GM21515 (cell line): Measurements from ENCODE around the gene SEC24C.
A peak's percentile ranks its signal among the peaks of the same experiment; 100 is the strongest.
"Not testable (repeated sequence)": the region's sequence is repeated elsewhere in the genome, so short reads cannot be mapped to it uniquely, and the experiment has no call there.

Experiments used
- ATAC-seq: cut with Tn5 transposase; IDR thresholded peaks from one replicate; pipeline ENCODE4 v1.9.1; 2021; ENCODE audit not compliant: unreplicated experiment

SEC24C gene

DNA sequence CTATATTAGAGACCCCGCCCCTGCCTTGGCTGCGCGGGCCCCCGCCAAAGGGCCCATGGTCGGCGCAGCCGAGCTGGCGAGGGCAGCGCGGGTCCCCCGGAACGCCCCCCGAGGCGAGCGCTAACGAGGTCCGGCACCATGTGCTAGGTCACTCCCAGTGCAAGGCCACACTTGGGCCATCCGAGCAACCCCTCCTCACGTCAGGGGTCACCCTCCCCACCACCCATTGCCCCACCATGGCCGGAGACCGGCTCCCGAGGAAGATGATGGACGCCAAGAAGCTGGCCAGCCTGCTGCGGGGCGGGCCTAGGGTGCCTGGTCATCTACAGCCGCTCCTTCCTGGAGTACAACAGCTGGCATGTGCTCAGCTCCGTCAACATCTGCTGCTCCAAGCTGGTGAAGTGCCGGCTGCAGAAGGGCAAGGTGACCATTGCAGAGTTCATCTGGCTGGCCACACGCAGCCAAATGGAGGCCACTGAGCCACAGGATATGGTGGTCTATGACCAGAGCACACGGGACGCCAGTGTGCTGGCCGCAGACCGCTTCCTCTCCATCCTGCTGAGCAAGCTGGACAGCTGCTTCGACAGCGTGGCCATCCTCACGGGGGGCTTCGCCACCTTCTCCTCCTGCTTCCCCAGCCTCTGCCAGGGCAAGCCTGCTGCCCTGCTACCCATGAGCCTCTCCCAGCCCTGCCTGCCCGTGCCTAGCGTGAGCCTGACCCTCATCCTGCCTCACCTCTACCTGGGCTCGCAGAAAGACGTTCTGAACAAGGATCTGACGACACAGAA lies 12.4 kb upstream of the SEC24C start:
- ATAC-seq: no peak

DNA sequence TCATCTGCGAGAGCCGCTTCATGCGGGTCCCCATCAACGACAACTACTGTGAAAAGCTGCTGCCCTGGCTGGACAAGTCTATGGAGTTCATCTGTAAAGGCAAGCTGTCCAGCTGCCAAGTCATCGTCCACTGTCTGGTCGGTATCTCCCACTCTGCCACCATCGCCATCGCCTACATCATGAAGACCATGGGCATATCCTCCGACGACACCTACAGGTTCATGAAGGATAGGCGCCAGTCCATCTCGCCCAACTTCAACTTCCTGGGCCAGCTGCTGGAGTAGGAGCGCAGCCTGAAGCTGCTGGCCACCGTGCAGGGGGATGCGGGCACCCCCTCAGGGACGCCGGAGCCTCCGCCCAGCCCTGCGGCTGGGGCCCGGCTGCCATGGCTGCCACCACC lies 11.7 kb upstream of the SEC24C start:
- no peak for ATAC-seq

DNA sequence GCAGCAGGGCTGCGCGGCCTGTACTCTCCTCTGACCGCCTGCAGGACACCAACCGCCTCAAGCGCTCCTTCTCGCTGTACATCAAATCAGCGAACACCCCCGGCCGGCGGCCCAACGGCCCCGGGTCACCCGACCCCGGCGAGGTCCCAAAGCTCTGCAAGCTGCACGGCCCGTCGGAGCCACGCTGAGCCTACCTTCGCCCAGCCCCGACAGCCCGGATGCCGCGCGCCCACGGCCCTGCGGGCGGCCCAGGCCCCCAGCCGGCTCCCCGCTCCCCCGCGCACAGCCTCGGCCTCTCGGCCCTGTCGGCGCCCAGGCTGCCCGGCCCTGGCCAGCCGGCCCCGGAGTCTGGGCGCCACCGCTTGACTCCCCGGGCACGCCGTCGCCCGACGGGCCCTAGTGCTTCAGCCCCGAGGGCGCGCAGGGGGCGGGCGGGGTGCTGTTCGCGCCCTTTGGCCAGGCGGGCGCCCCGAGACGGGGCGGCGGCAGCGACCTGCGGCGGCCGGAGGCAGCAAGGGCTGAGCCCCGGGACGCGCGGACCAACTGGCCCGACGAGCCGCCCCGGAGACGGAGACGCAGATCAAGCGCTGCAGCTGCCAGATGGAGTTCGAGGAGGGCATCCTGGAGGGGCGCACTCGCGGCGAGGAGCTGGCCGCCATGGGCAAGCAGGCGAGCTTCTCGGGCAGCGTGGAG lies 11.1 kb upstream of the SEC24C start:
- ATAC-seq: no peak

DNA sequence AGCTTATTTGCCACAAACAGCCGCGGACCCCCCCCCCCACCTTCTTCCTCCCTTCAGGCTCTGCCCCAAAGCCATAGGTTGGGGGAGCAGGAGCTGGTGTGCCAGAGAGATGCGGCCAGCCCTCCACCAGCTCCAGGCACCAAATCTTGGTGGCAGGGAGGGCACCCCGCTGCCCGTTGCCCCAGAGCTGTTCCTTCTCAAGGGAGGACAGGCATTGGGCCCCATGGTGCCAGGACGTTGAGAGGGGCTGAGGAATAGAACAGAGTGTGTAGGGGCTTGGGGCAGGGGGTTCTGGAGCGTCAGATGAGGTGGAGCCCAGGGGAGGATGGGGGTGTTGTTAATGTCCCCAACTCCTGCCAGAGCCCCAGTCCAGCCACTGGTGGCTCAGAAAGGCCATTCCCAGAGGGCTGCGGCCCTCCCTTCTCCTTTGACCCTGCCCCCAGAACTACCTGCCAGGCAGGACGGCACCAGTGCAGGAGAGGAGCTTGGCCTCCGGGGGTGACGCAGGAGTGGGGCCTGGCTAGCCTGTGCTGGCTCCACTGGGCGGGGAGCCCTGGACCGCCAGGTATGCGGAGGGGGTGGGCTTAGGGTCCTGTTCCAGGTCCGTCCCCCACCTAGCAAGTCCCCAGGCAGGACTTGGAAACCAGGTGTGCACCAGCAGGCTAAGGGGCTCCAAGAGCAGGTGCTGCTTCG lies 10.0 kb upstream of the SEC24C start:
- no peak for ATAC-seq

GRCh38 chr10:73734796-73735305 lies 9.3 kb upstream of the SEC24C start:
- ATAC-seq: no peak

- not testable (repeated sequence) for ATAC-seq
Observed at GRCh38 chr10:73740501-73741254, 3.5 kb upstream of the SEC24C start.

DNA sequence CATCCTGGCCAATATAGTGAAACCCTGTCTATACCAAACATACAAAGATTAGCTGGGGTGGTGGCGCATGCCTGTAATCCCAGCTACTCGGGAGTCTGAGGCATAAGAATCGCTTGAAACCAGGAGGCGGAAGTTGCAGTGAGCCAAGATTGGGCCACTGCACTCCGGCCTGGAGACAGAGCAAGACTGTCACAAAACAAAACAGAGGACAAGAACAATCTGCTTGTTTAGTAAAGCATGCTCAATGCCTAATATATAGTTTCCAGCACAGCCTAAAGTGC lies 1.8 kb upstream of the SEC24C start:
- ATAC-seq: no peak

- no peak for ATAC-seq
Observed at GRCh38 chr10:73743327-73743904, 756 bp upstream of the SEC24C start.

GRCh38 chr10:73744664-73744975 lies 448 bp downstream of the SEC24C start:
- peak; percentile 32 for ATAC-seq

- ATAC-seq: no peak
Observed at GRCh38 chr10:73746721-73747120, 2.5 kb downstream of the SEC24C start.

GRCh38 chr10:73750819-73751218 lies 6.6 kb downstream of the SEC24C start:
- ATAC-seq: no peak

GRCh38 chr10:73756183-73756582 lies 12.0 kb downstream of the SEC24C start:
- ATAC-seq: no peak

DNA sequence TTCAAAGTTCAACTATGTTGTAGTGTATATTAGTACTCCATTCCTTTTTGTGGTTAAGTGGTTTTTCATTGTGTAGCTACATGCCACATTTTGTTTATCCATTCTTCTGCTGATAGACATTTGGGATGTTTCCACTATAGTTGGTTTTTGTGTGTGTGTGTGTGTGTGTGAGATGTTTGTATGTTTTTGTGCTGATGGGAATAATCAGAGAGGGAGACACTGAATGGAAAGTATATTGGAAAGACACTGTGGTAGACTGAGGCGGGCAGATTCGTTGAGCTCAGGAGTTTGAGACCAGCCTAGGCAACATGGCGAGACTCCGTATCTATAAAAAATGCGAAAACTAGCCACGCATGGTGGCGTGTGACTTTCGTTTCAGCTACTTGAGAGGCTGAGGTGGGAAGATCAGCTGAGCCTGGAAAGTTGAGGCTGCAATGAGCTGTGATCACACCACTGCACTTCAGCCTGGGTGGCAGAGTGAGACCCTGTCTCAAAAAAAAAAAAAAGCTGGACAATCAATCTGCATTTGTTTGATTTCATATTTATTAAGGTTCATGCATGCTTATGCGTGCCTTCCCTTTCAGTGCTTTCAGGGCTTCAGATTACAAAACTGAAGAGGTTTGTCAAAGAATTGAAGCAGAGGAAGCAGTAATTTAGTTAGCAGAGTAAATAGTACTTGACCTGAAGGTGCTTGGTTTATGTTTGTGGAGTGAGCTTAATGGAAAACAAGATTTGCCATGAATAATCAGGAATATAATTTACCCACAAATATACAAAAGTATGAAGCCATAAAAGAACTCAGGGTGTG lies 14.7 kb downstream of the SEC24C start:
- ATAC-seq: no peak

GRCh38 chr10:73759512-73760115 lies 15.4 kb downstream of the SEC24C start:
- no peak for ATAC-seq

- ATAC-seq: no peak
Observed at GRCh38 chr10:73761781-73762180, 17.6 kb downstream of the SEC24C start.

GRCh38 chr10:73762915-73763314 lies 18.7 kb downstream of the SEC24C start:
- ATAC-seq: no peak

DNA sequence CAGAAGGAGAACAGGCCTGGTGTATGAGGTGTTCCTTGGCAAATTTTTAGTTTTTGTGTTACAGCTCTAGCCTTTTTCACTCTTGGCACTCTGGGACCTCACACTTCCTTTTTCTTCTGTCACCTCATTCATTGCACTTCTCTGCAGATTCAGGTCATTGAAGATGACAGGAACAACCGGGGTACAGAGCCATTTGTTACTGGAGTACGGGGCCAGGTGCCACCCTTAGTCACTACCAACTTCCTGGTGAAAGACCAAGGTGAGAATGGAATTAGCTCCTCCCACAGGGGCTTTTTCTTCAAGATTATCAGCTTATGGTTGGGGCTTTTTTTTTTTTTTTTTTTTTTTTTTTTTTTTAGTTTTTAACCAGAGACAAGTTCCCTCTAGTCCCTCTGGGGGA lies 19.2 kb downstream of the SEC24C start:
- no peak for ATAC-seq

- ATAC-seq: no peak
Observed at GRCh38 chr10:73765066-73765465, 20.9 kb downstream of the SEC24C start.

- ATAC-seq: no peak
Observed at GRCh38 chr10:73768881-73769280, 24.7 kb downstream of the SEC24C start.

GRCh38 chr10:73769396-73769795 lies 25.2 kb downstream of the SEC24C start:
- ATAC-seq: no peak
